ENCODE measurements around the gene GRK3.

GRCh38 chr22:25747245-25747944 lies 182.9 kb downstream of the GRK3 start:
- TF ChIP-seq CTCF (IDR thresholded peaks at IDR 0.05; ENCODE audit: low read length) (no peak), EZH2 (IDR thresholded peaks at IDR 0.05; ENCODE audit: borderline replicate concordance, low read length) (no peak)
